Stomach (tissue), 4 donors: ENCODE results near the gene PRKN.

Experiments
- POLR2A ChIP-seq, 4 donors: fragments of 450-650 bp; IDR thresholded peaks; one replicate each; pipeline ENCODE4 v1.6.1; 2016; ENCODE audit warnings: antibody characterized with exemption in 4 of 4, control low read depth in 2 of 4, mild to moderate bottlenecking in 1 of 4, moderate library complexity in 1 of 4
- POLR2AphosphoS5 ChIP-seq, 3 donors: sonication (generic); formaldehyde crosslinking; IDR thresholded peaks; one replicate each; pipeline ENCODE4 v1.6.1; 2016; ENCODE audit warnings: antibody characterized with exemption in 3 of 3
- TF ChIP-seq, protein P1 (sequence below), 7 experiments: fragments of 450-650 bp in 4 of 7; fragments of 200-600 bp in 3 of 7; sonication (generic) in 3 of 7; IDR thresholded peaks; one replicate each; pipeline ENCODE4 v1.5.1; 2016 to 2019; ENCODE audit warnings: antibody characterized with exemption in 7 of 7, control low read depth in 2 of 7, mild to moderate bottlenecking in 1 of 7

DNA sequence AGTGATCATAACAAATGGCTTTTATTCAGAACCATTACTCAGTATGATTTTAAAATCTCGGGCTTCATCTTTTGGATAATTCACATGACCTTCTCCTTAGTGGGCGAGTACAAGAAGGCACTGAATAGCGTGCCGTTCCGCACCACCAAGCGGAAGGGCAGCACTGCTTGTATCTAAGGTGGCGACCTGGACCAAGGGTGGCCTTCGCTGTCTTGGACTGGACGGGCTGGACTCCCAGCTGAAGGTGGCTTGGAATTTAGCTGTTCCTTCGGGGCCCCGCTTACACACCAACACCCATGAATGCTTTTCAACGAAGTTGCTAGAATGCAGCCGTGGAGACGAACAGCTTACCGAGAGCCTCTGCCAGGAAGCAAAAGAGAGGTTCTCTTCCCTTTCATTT lies 1285.1 kb downstream of the PRKN start:
- TF ChIP-seq, protein P1, sequence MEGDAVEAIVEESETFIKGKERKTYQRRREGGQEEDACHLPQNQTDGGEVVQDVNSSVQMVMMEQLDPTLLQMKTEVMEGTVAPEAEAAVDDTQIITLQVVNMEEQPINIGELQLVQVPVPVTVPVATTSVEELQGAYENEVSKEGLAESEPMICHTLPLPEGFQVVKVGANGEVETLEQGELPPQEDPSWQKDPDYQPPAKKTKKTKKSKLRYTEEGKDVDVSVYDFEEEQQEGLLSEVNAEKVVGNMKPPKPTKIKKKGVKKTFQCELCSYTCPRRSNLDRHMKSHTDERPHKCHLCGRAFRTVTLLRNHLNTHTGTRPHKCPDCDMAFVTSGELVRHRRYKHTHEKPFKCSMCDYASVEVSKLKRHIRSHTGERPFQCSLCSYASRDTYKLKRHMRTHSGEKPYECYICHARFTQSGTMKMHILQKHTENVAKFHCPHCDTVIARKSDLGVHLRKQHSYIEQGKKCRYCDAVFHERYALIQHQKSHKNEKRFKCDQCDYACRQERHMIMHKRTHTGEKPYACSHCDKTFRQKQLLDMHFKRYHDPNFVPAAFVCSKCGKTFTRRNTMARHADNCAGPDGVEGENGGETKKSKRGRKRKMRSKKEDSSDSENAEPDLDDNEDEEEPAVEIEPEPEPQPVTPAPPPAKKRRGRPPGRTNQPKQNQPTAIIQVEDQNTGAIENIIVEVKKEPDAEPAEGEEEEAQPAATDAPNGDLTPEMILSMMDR (IDR thresholded peaks at IDR 0.05) = no peak
- no peak for TF ChIP-seq POLR2A (IDR thresholded peaks at IDR 0.05)
- no peak for TF ChIP-seq POLR2AphosphoS5 (IDR thresholded peaks at IDR 0.05)
